H1 (cell line): ENCODE data around the gene GABARAPL1. TPM values are rescaled to one million over a fixed set of nuclear protein-coding genes. Genes with fewer than 3 reads are reported as not detected.

ENCODE experiments used
- BRCA1 ChIP-seq: IDR thresholded peaks from 2 replicates; pipeline ENCODE4 v1.6.1; 2012; ENCODE audit warnings: low read depth, low read length, improper control_type of control experiment
- EZH2 ChIP-seq: fragments of 200-600 bp; sonication (generic); IDR thresholded peaks from 2 replicates; pipeline ENCODE4 v1.7.1; 2012; ENCODE audit warnings: low read depth, mild to moderate bottlenecking, moderate library complexity, low read length, inconsistent platforms; ENCODE audit not compliant: severe bottlenecking
- NRF1 ChIP-seq: IDR thresholded peaks from 2 replicates; pipeline ENCODE4 v1.6.1; 2011; ENCODE audit warnings: mild to moderate bottlenecking, low read depth, low read length, improper control_type of control experiment
- RFX5 ChIP-seq: IDR thresholded peaks from 2 replicates; pipeline ENCODE4 v1.6.1; 2011; ENCODE audit warnings: low read depth, low read length, improper control_type of control experiment, borderline replicate concordance
- USF2 ChIP-seq: IDR thresholded peaks from 2 replicates; pipeline ENCODE4 v1.6.1; 2011; ENCODE audit warnings: low read length, improper control_type of control experiment
- polyA plus RNA-seq, 7 experiments: library from polyadenylated mRNA; depleted of rRNA in 3 of 7; stranded (reverse) in 5 of 7; unstranded in 2 of 7; fragments of >200 nt in 5 of 7; fragments of 200-250 nt in 2 of 7; gene quantifications; 1 replicate in 5 of 7; 2 replicates in 1 of 7; 4 replicates in 1 of 7; pipeline versions ENCODE4 v1.2.1 to v1.2.3, GENCODE V29; 2011 to 2013; ENCODE audit warnings: missing spikeins in 2 of 7, mixed read lengths in 2 of 7
- total RNA-seq: library from RNA; stranded (reverse); fragmentation: NEBNext Ultra II Directional; extraction: Animal tissue kit (Norgen Biotek cat#: 25700); gene quantifications from 2 replicates; pipeline ENCODE4 v1.2.1, GENCODE V29; 2021

GABARAPL1 gene
- total and polyA plus RNA-seq, 2 of the 8 experiments (the other 6 are each of a cell fraction or from before 2014, with no cell fraction given), result 56.1 to 87.9 TPM

GRCh38 chr12:10249690-10250455 lies 37.2 kb downstream of the GABARAPL1 start (continued):
- TF ChIP-seq NRF1, result no peak
- TF ChIP-seq EZH2, result no peak
- no peak for TF ChIP-seq USF2
- TF ChIP-seq BRCA1, result no peak
- TF ChIP-seq RFX5, result no peak
